HG03575 (cell line): ENCODE measurements around the gene CACHD1.

Source experiments
- ATAC-seq: cut with Tn5 transposase; IDR thresholded peaks from one replicate; pipeline ENCODE4 v1.9.1; 2021; ENCODE audit not compliant: unreplicated experiment, insufficient number of reproducible peaks, low FRiP score; ENCODE audit errors: extremely low read depth

The CACHD1 gene

GRCh38 chr1:64471218-64472039 lies 1.5 kb downstream of the CACHD1 start:
- ATAC-seq: no peak

GRCh38 chr1:64472040-64472376 lies 2.1 kb downstream of the CACHD1 start:
- ATAC-seq: no peak

GRCh38 chr1:64472805-64473204 lies 2.9 kb downstream of the CACHD1 start:
- no peak for ATAC-seq

GRCh38 chr1:64473367-64473766 lies 3.4 kb downstream of the CACHD1 start:
- no peak for ATAC-seq

GRCh38 chr1:64474133-64474532 lies 4.2 kb downstream of the CACHD1 start:
- no peak for ATAC-seq

GRCh38 chr1:64474665-64475439 lies 4.9 kb downstream of the CACHD1 start:
- ATAC-seq: no peak

GRCh38 chr1:64476251-64476952 lies 6.5 kb downstream of the CACHD1 start:
- no peak for ATAC-seq

GRCh38 chr1:64478594-64479470 lies 8.9 kb downstream of the CACHD1 start:
- ATAC-seq: no peak

- ATAC-seq: no peak
Measured at GRCh38 chr1:64479874-64480273, 9.9 kb downstream of the CACHD1 start.

- ATAC-seq: no peak
Measured at GRCh38 chr1:64480999-64481772, 11.3 kb downstream of the CACHD1 start.

GRCh38 chr1:64482128-64482527 lies 12.2 kb downstream of the CACHD1 start:
- ATAC-seq: no peak

- ATAC-seq: no peak
Measured at GRCh38 chr1:64482720-64483119, 12.8 kb downstream of the CACHD1 start.

- ATAC-seq: no peak
Measured at GRCh38 chr1:64483731-64484414, 13.9 kb downstream of the CACHD1 start.

- ATAC-seq: no peak
Measured at GRCh38 chr1:64484651-64485050, 14.7 kb downstream of the CACHD1 start.

- ATAC-seq: no peak
Measured at GRCh38 chr1:64486193-64486592, 16.3 kb downstream of the CACHD1 start.

- ATAC-seq: no peak
Measured at GRCh38 chr1:64487061-64487460, 17.1 kb downstream of the CACHD1 start.

GRCh38 chr1:64488862-64489261 lies 18.9 kb downstream of the CACHD1 start:
- no peak for ATAC-seq

- no peak for ATAC-seq
Measured at GRCh38 chr1:64489707-64490106, 19.8 kb downstream of the CACHD1 start.
